OCI-LY1 (cell line): ENCODE measurements around the gene RPS3.
A peak's percentile ranks its signal among the peaks of the same experiment; 100 is the strongest.

Source experiments
- H2AFZ ChIP-seq: fragments of 200-600 bp; sonication (generic), shearing (Covaris generic); 2 replicates; pipeline ENCODE4 v1.6.0; 2014; ENCODE audit warnings: antibody characterized with exemption, mild to moderate bottlenecking, low read length
- H3F3A ChIP-seq: fragments of 200-600 bp; sonication (generic), shearing (Covaris generic); 2 replicates; pipeline ENCODE4 v1.6.0; 2014; ENCODE audit warnings: mild to moderate bottlenecking, antibody characterized with exemption, low read length, moderate library complexity; ENCODE audit not compliant: insufficient read depth
- H3K27ac ChIP-seq: fragments of 200-600 bp; sonication (generic); 2 replicates; pipeline ENCODE4 v1.5.1; 2014; ENCODE audit warnings: low read length, mixed run types, mild to moderate bottlenecking, low read depth; ENCODE audit not compliant: poor library complexity, severe bottlenecking
- H3K27me3 ChIP-seq: fragments of 200-600 bp; sonication (generic); 2 replicates; pipeline ENCODE4 v1.6.0; 2014; ENCODE audit warnings: antibody characterized with exemption, mild to moderate bottlenecking, low read length, moderate library complexity; ENCODE audit not compliant: insufficient read depth
- H3K36me3 ChIP-seq: fragments of 200-600 bp; sonication (generic); 2 replicates; pipeline ENCODE4 v1.6.1; 2014; ENCODE audit warnings: mild to moderate bottlenecking, antibody characterized with exemption, low read length, moderate library complexity, mixed read lengths; ENCODE audit not compliant: insufficient read depth
- H3K4me1 ChIP-seq: fragments of 200-600 bp; sonication (generic); 2 replicates; pipeline ENCODE4 v1.5.1; 2014; ENCODE audit warnings: mild to moderate bottlenecking, low read length, moderate library complexity; ENCODE audit not compliant: insufficient read depth, severe bottlenecking
- H3K4me2 ChIP-seq: fragments of 200-600 bp; sonication (generic), shearing (Covaris generic); 2 replicates; pipeline ENCODE4 v1.6.1; 2014; ENCODE audit warnings: low read length
- H3K4me3 ChIP-seq: fragments of 200-600 bp; sonication (generic); 2 replicates; pipeline ENCODE4 v1.5.1; 2014; ENCODE audit warnings: low read length, low read depth, mild to moderate bottlenecking, mixed read lengths; ENCODE audit not compliant: poor library complexity, severe bottlenecking
- H3K79me2 ChIP-seq: fragments of 200-600 bp; shearing (Covaris generic); 2 replicates; pipeline ENCODE4 v1.6.1; 2016; ENCODE audit warnings: mixed run types, low read length, mixed read lengths; ENCODE audit not compliant: insufficient read depth
- H3K9ac ChIP-seq: fragments of 200-600 bp; sonication (generic), shearing (Covaris generic); 2 replicates; pipeline ENCODE4 v1.6.1; 2014; ENCODE audit warnings: mild to moderate bottlenecking, low read length, mixed read lengths
- H3K9me2 ChIP-seq: fragments of 200-600 bp; sonication (generic), shearing (Covaris generic); 2 replicates; pipeline ENCODE4 v1.6.1; 2014; ENCODE audit warnings: low read depth, mild to moderate bottlenecking, low read length, mixed read lengths
- H3K9me3 ChIP-seq: fragments of 200-600 bp; shearing (Covaris generic); 2 replicates; pipeline ENCODE4 v1.6.1; 2014; ENCODE audit warnings: low read length, mixed read lengths
- H4K20me1 ChIP-seq: fragments of 200-600 bp; sonication (generic), shearing (Covaris generic); 2 replicates; pipeline ENCODE4 v1.6.0; 2016; ENCODE audit warnings: mild to moderate bottlenecking, low read length; ENCODE audit not compliant: insufficient read depth
- EZH2 ChIP-seq: fragments of 200-600 bp; sonication (generic), shearing (Covaris generic); IDR thresholded peaks from 2 replicates; pipeline ENCODE4 v1.8.0; 2017; ENCODE audit warnings: borderline replicate concordance, mixed run types, mild to moderate bottlenecking, antibody characterized with exemption, low read length, moderate library complexity, mixed read lengths
- TF ChIP-seq, protein P1 (sequence below): fragments of 200-600 bp; sonication (generic), shearing (Covaris generic); IDR thresholded peaks from 2 replicates; pipeline ENCODE4 v1.5.1; 2017; ENCODE audit warnings: mild to moderate bottlenecking, antibody characterized with exemption, low read length, moderate library complexity, mixed read lengths

Gene RPS3

DNA sequence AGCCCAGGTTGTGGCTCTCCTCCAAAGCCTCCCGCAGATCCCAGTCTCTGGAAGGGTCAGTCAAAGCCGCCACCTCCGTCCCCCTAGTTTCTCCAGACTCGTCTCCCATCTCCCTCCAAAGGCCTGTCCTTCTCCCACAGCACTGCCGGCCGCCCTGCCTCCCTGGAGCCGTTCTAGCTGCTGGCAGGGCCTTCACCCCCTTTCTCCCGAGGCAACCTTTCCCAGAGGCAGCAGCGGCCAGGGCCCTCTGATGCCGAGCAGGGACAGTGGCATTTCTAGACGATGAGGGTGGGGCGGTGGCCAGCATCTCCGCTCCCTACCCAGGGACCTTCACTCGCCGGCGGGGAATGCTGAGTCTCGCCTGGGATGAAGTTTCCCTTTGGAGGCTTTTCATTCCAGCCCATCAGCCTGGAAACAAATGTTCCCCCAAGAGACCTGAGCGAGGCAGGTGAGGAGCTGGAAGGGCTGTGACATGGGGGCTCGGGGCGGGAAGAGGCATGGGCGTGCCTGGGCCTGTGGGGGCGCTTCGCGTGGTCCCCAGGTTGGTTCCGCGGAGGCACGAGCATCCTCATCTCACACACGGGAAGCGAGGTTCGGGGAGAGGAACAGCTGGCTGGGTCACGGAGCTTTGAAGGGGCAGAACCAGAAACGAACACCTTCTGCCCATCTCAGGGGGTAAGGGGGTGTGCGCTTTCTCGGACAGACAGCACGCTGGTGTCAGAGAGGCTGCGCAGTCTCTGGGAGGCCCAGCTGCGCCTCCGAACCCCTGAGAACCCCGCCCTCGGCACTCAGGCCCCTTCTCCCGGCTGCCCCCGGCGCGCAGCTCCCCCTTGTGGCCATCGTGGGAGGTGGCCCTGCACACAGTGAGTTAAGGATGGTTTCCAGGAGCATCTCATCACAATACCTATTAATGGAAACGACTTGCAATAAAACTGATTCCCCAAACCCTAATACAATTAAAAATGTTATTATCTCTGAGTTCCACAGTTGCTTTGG, 51.8 kb downstream of the RPS3 start:
- H3K27me3 ChIP-seq: peaks cover 12% of the 10 kb centered on the region; the same call in 1 of the 2 replicates
- TF ChIP-seq, protein P1, sequence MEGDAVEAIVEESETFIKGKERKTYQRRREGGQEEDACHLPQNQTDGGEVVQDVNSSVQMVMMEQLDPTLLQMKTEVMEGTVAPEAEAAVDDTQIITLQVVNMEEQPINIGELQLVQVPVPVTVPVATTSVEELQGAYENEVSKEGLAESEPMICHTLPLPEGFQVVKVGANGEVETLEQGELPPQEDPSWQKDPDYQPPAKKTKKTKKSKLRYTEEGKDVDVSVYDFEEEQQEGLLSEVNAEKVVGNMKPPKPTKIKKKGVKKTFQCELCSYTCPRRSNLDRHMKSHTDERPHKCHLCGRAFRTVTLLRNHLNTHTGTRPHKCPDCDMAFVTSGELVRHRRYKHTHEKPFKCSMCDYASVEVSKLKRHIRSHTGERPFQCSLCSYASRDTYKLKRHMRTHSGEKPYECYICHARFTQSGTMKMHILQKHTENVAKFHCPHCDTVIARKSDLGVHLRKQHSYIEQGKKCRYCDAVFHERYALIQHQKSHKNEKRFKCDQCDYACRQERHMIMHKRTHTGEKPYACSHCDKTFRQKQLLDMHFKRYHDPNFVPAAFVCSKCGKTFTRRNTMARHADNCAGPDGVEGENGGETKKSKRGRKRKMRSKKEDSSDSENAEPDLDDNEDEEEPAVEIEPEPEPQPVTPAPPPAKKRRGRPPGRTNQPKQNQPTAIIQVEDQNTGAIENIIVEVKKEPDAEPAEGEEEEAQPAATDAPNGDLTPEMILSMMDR: peak; percentile 63
- TF ChIP-seq EZH2: no peak
- H3K4me2 ChIP-seq: no peak overlapping the region

DNA sequence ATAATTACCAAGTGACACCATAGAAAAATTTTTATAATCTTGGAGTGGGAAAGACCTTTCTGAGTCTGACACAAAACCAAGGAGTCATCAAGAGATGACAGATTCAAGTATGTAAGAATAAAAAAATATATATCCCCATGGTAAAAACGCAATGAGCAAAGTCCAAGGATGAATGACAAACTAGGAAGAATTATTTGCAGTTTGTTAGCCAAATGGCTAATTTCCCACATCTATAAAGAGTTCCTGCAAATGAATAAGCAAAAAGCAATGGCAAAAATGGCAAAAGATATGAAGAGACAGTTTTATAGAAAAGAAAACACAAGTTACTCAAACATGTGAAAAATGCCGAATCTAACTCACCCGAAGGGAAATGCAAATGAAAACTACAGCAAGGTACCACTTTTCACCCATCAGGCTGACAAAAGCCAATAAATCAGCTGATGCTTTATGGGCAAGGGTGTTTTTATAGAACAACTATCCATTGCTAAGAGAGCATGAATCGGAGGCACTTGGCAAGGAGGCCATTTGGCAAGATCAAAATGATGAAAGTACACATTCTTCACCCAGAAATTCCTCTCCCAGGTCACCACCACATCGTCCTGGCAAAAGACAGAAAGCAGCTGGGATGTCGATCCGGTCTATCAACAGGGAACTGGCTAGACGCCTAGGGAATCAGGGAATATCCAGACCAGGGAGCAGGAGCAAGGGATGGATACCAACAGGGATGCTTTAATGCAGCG, 54.8 kb downstream of the RPS3 start:
- Histone ChIP-seq H3K4me2 (no peak overlapping the region), H3K4me1 (no peaks in the 10 kb centered on the region), H3K9me2 (no peaks in the 10 kb centered on the region), H4K20me1 (no peaks in the 10 kb centered on the region), H3K27ac (no peak overlapping the region), H3K36me3 (no peaks in the 10 kb centered on the region; the same call in 1 of the 2 replicates), H3K4me3 (no peak overlapping the region), H3K9me3 (0 out of 2 replicates have a peak, but pooled peaks cover 4% of the 10 kb centered on the region), H3K27me3 (peaks cover 16% of the 10 kb centered on the region; the same call in 1 of the 2 replicates), H2AFZ (no peak overlapping the region), H3K9ac (no peak overlapping the region), H3K79me2 (no peaks in the 10 kb centered on the region), H3F3A (no peaks in the 10 kb centered on the region)
- TF ChIP-seq, protein P1: no peak

More for the DNA sequence above, 51.8 kb downstream of the RPS3 start:
- no peaks in the 10 kb centered on the region for H4K20me1 ChIP-seq
- H3F3A ChIP-seq: no peaks in the 10 kb centered on the region
- no peaks in the 10 kb centered on the region for H3K79me2 ChIP-seq
- no peaks in the 10 kb centered on the region; the same call in 1 of the 2 replicates for H3K36me3 ChIP-seq
- H3K4me1 ChIP-seq: no peaks in the 10 kb centered on the region
- H3K9me3 ChIP-seq: 0 out of 2 replicates have a peak, but pooled peaks cover 4% of the 10 kb centered on the region
- H3K4me3 ChIP-seq: no peak overlapping the region
- no peak overlapping the region for H2AFZ ChIP-seq
- no peaks in the 10 kb centered on the region for H3K9me2 ChIP-seq
- no peak overlapping the region for H3K27ac ChIP-seq
- H3K9ac ChIP-seq: no peak overlapping the region

DNA sequence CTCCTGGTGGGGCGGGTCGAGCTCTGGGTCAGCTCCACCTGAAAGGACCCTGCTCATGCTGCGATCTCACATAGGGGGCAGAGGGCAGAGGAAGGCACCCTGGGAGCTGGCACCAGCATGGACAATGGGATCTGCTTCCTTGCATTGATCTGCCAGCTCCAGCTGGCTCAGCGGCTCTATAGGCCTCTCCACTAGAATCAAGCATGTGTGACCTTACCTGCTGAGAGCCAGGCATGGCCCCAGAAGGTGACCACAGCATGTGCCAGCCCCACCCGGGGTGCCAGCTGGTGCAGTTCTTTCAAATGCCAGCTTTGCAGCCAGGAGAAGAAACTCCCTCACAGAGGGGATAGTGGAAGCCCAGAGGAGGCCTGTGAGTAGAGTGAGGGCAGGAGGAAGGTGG, 55.7 kb downstream of the RPS3 start:
- Histone ChIP-seq H3K27me3 (peaks cover 16% of the 10 kb centered on the region; the same call in 1 of the 2 replicates), H4K20me1 (no peaks in the 10 kb centered on the region), H3K9me2 (no peaks in the 10 kb centered on the region), H3K9me3 (0 out of 2 replicates have a peak, but pooled peaks cover 4% of the 10 kb centered on the region), H3K4me3 (no peak overlapping the region), H3K79me2 (no peaks in the 10 kb centered on the region), H3K27ac (no peak overlapping the region), H3K36me3 (no peaks in the 10 kb centered on the region; the same call in 1 of the 2 replicates), H3F3A (no peaks in the 10 kb centered on the region), H3K4me2 (no peak overlapping the region), H2AFZ (no peak overlapping the region), H3K9ac (no peak overlapping the region), H3K4me1 (no peaks in the 10 kb centered on the region)
- TF ChIP-seq, protein P1: no peak
- TF ChIP-seq EZH2: no peak
